ENCODE measurements around the gene C14orf132. TPM values are rescaled to one million over a fixed set of nuclear protein-coding genes. Genes with fewer than 3 reads are reported as not detected.
"Not testable (repeated sequence)": the region's sequence is repeated elsewhere in the genome, so short reads cannot be mapped to it uniquely, and the experiment has no call there.

C14orf132 gene
- 0.03 TPM for polyA plus RNA-seq (2012; ENCODE audit: low read depth, missing spikeins)

GRCh38 chr14:96038920-96039632 lies at the start of gene C14orf132:
TSS of gene C14orf132 (plus strand) at chr14:96039362. CDS start at chr14:96039501, 139 bp downstream.
- TF ChIP-seq TAF1 (IDR thresholded peaks at IDR 0.05; ENCODE audit: low read depth, low read length) (no peak), SPI1 (IDR thresholded peaks at IDR 0.05; ENCODE audit: low read depth, low read length) (no peak), POLR2AphosphoS5 (IDR thresholded peaks at IDR 0.05; ENCODE audit: low read depth, low read length) (no peak), PAX5 (IDR thresholded peaks at IDR 0.05; ENCODE audit: insufficient read depth, low read length, severe bottlenecking) (no peak), POLR2A (IDR thresholded peaks at IDR 0.05; ENCODE audit: low read depth, low read length) (no peak), POU2F2 (IDR thresholded peaks at IDR 0.05; ENCODE audit: low read depth, low read length) (no peak)
- peak; percentile 36 for DNase-seq (ENCODE audit: insufficient read length, low spot score)
- no peak for FAIRE-seq

- DNase-seq (ENCODE audit: insufficient read length, low spot score) (no peak), FAIRE-seq (peak; percentile 67)
- TF ChIP-seq POU2F2 (IDR thresholded peaks at IDR 0.05; ENCODE audit: low read depth, low read length) (no peak), TAF1 (IDR thresholded peaks at IDR 0.05; ENCODE audit: low read depth, low read length) (no peak), SPI1 (IDR thresholded peaks at IDR 0.05; ENCODE audit: low read depth, low read length) (no peak), POLR2AphosphoS5 (IDR thresholded peaks at IDR 0.05; ENCODE audit: low read depth, low read length) (no peak), PAX5 (IDR thresholded peaks at IDR 0.05; ENCODE audit: insufficient read depth, low read length, severe bottlenecking) (no peak), POLR2A (IDR thresholded peaks at IDR 0.05; ENCODE audit: low read depth, low read length) (no peak)
Measured at GRCh38 chr14:95993768-95994592, 45.2 kb upstream of the C14orf132 start.

- FAIRE-seq (no peak), DNase-seq (ENCODE audit: insufficient read length, low spot score) (no peak)
- no peak for TF ChIP-seq POLR2A (IDR thresholded peaks at IDR 0.05; ENCODE audit: low read depth, low read length)
- no peak for TF ChIP-seq SPI1 (IDR thresholded peaks at IDR 0.05; ENCODE audit: low read depth, low read length)
- TF ChIP-seq POLR2AphosphoS5 (IDR thresholded peaks at IDR 0.05; ENCODE audit: low read depth, low read length), result no peak
- no peak for TF ChIP-seq PAX5 (IDR thresholded peaks at IDR 0.05; ENCODE audit: insufficient read depth, low read length, severe bottlenecking)
- TF ChIP-seq POU2F2 (IDR thresholded peaks at IDR 0.05; ENCODE audit: low read depth, low read length), result no peak
- no peak for TF ChIP-seq TAF1 (IDR thresholded peaks at IDR 0.05; ENCODE audit: low read depth, low read length)
Measured at GRCh38 chr14:95994593-95994928, 44.6 kb upstream of the C14orf132 start.

GRCh38 chr14:95998656-95999055 lies 40.5 kb upstream of the C14orf132 start:
- DNase-seq (ENCODE audit: insufficient read length, low spot score), result no peak
- TF ChIP-seq POLR2A (IDR thresholded peaks at IDR 0.05; ENCODE audit: low read depth, low read length) (no peak), TAF1 (IDR thresholded peaks at IDR 0.05; ENCODE audit: low read depth, low read length) (no peak), SPI1 (IDR thresholded peaks at IDR 0.05; ENCODE audit: low read depth, low read length) (no peak), POU2F2 (IDR thresholded peaks at IDR 0.05; ENCODE audit: low read depth, low read length) (no peak), POLR2AphosphoS5 (IDR thresholded peaks at IDR 0.05; ENCODE audit: low read depth, low read length) (no peak), PAX5 (IDR thresholded peaks at IDR 0.05; ENCODE audit: insufficient read depth, low read length, severe bottlenecking) (no peak)
- no peak for FAIRE-seq

- DNase-seq (ENCODE audit: insufficient read length, low spot score) (no peak), FAIRE-seq (no peak)
- TF ChIP-seq PAX5 (IDR thresholded peaks at IDR 0.05; ENCODE audit: insufficient read depth, low read length, severe bottlenecking) (no peak), SPI1 (IDR thresholded peaks at IDR 0.05; ENCODE audit: low read depth, low read length) (no peak), TAF1 (IDR thresholded peaks at IDR 0.05; ENCODE audit: low read depth, low read length) (no peak)
Measured at GRCh38 chr14:96001866-96002497, 37.2 kb upstream of the C14orf132 start.

GRCh38 chr14:96002498-96002884 lies 36.7 kb upstream of the C14orf132 start:
- DNase-seq (ENCODE audit: insufficient read length, low spot score), result no peak
- no peak for TF ChIP-seq POLR2AphosphoS5 (IDR thresholded peaks at IDR 0.05; ENCODE audit: low read depth, low read length)
- no peak for TF ChIP-seq TAF1 (IDR thresholded peaks at IDR 0.05; ENCODE audit: low read depth, low read length)
- no peak for TF ChIP-seq PAX5 (IDR thresholded peaks at IDR 0.05; ENCODE audit: insufficient read depth, low read length, severe bottlenecking)
- TF ChIP-seq SPI1 (IDR thresholded peaks at IDR 0.05; ENCODE audit: low read depth, low read length), result no peak
- TF ChIP-seq POU2F2 (IDR thresholded peaks at IDR 0.05; ENCODE audit: low read depth, low read length), result no peak
- no peak for TF ChIP-seq POLR2A (IDR thresholded peaks at IDR 0.05; ENCODE audit: low read depth, low read length)
- FAIRE-seq, result no peak

- FAIRE-seq, result no peak
- DNase-seq (ENCODE audit: insufficient read length, low spot score), result no peak
- no peak for TF ChIP-seq SPI1 (IDR thresholded peaks at IDR 0.05; ENCODE audit: low read depth, low read length)
- no peak for TF ChIP-seq POLR2A (IDR thresholded peaks at IDR 0.05; ENCODE audit: low read depth, low read length)
- no peak for TF ChIP-seq PAX5 (IDR thresholded peaks at IDR 0.05; ENCODE audit: insufficient read depth, low read length, severe bottlenecking)
- TF ChIP-seq POU2F2 (IDR thresholded peaks at IDR 0.05; ENCODE audit: low read depth, low read length), result no peak
- TF ChIP-seq TAF1 (IDR thresholded peaks at IDR 0.05; ENCODE audit: low read depth, low read length), result no peak
- TF ChIP-seq POLR2AphosphoS5 (IDR thresholded peaks at IDR 0.05; ENCODE audit: low read depth, low read length), result no peak
Measured at GRCh38 chr14:96011131-96011530, 28.0 kb upstream of the C14orf132 start.

- no peak for FAIRE-seq
- TF ChIP-seq POLR2AphosphoS5 (IDR thresholded peaks at IDR 0.05; ENCODE audit: low read depth, low read length), result no peak
- no peak for TF ChIP-seq PAX5 (IDR thresholded peaks at IDR 0.05; ENCODE audit: insufficient read depth, low read length, severe bottlenecking)
- no peak for TF ChIP-seq POLR2A (IDR thresholded peaks at IDR 0.05; ENCODE audit: low read depth, low read length)
- TF ChIP-seq POU2F2 (IDR thresholded peaks at IDR 0.05; ENCODE audit: low read depth, low read length), result no peak
- TF ChIP-seq SPI1 (IDR thresholded peaks at IDR 0.05; ENCODE audit: low read depth, low read length), result no peak
- no peak for TF ChIP-seq TAF1 (IDR thresholded peaks at IDR 0.05; ENCODE audit: low read depth, low read length)
- no peak for DNase-seq (ENCODE audit: insufficient read length, low spot score)
Measured at GRCh38 chr14:96011607-96012006, 27.6 kb upstream of the C14orf132 start.

- TF ChIP-seq SPI1 (IDR thresholded peaks at IDR 0.05; ENCODE audit: low read depth, low read length), result peak; percentile 69
- not testable (repeated sequence) for DNase-seq (ENCODE audit: insufficient read length, low spot score); FAIRE-seq
Measured at GRCh38 chr14:96012757-96013156, 26.4 kb upstream of the C14orf132 start.
